HG03039 (cell line): Measurements from ENCODE around the gene CD302.
A peak's percentile ranks its signal among the peaks of the same experiment; 100 is the strongest.
"Not testable (repeated sequence)": the region's sequence is repeated elsewhere in the genome, so short reads cannot be mapped to it uniquely, and the experiment has no call there.

ENCODE experiments used
- ATAC-seq: cut with Tn5 transposase; IDR thresholded peaks from one replicate; pipeline ENCODE4 v1.9.1; 2021; ENCODE audit warnings: mild to moderate bottlenecking, moderate library complexity; ENCODE audit not compliant: unreplicated experiment

Gene CD302

GRCh38 chr2:159797543-159798375, at the start of gene CD302:
CD302 (minus strand) TSS chr2:159798208; CDS start chr2:159798198, 10 bp downstream.
- ATAC-seq, result peak; percentile 56

- ATAC-seq, result no peak
Observed at GRCh38 chr2:159846564-159846963, 48.6 kb upstream of the CD302 start.

- ATAC-seq, result no peak
Observed at GRCh38 chr2:159840616-159841015, 42.6 kb upstream of the CD302 start.

- ATAC-seq, result no peak
Observed at GRCh38 chr2:159832858-159833257, 34.9 kb upstream of the CD302 start.

GRCh38 chr2:159832026-159832425, 34.0 kb upstream of the CD302 start:
- ATAC-seq, result no peak

GRCh38 chr2:159829376-159829775, 31.4 kb upstream of the CD302 start:
- no peak for ATAC-seq

- ATAC-seq, result no peak
Observed at GRCh38 chr2:159828738-159829137, 30.7 kb upstream of the CD302 start.

GRCh38 chr2:159822478-159822833, 24.4 kb upstream of the CD302 start:
- not testable (repeated sequence) for ATAC-seq

- ATAC-seq, result not testable (repeated sequence)
Observed at GRCh38 chr2:159821775-159822477, 23.9 kb upstream of the CD302 start.

GRCh38 chr2:159818940-159819339, 20.9 kb upstream of the CD302 start:
- ATAC-seq, result no peak

GRCh38 chr2:159817283-159817682, 19.3 kb upstream of the CD302 start:
- no peak for ATAC-seq

- ATAC-seq, result no peak
Observed at GRCh38 chr2:159811232-159811631, 13.2 kb upstream of the CD302 start.

- no peak for ATAC-seq
Observed at GRCh38 chr2:159808032-159808425, 10.0 kb upstream of the CD302 start.

- no peak for ATAC-seq
Observed at GRCh38 chr2:159807183-159808031, 9.4 kb upstream of the CD302 start.

GRCh38 chr2:159804941-159805340, 6.9 kb upstream of the CD302 start:
- ATAC-seq, result no peak

GRCh38 chr2:159803235-159803962, 5.4 kb upstream of the CD302 start:
- no peak for ATAC-seq

GRCh38 chr2:159802673-159803072, 4.7 kb upstream of the CD302 start:
- no peak for ATAC-seq

- no peak for ATAC-seq
Observed at GRCh38 chr2:159799833-159800232, 1.8 kb upstream of the CD302 start.

- ATAC-seq, result no peak
Observed at GRCh38 chr2:159798376-159798725, 343 bp upstream of the CD302 start.

- no peak for ATAC-seq
Observed at GRCh38 chr2:159797225-159797542, 824 bp downstream of the CD302 start.
